Cardiac muscle cell (in vitro differentiated cells and primary cell): ENCODE measurements around the gene BBS9. TPM values are rescaled to one million over a fixed set of nuclear protein-coding genes. Genes with fewer than 3 reads are reported as not detected.

Source experiments
- DNase-seq, 2 donors: peaks; one replicate each; pipeline versions ENCODE4 v3.0.0 to v3.0.0-alpha.2; 2010 to 2017; ENCODE audit warnings: low read depth in 1 of 2, low spot score in 1 of 2
- H3K27ac ChIP-seq: fragments of 200-600 bp; sonication (generic); 2 replicates; pipeline ENCODE4 v1.5.1; 2016
- H3K27me3 ChIP-seq: fragments of 200-600 bp; sonication (generic); 2 replicates; pipeline ENCODE4 v1.6.0; 2016; ENCODE audit warnings: control low read depth
- H3K36me3 ChIP-seq: fragments of 200-600 bp; sonication (generic); 2 replicates; pipeline ENCODE4 v1.5.1; 2016; ENCODE audit warnings: control low read depth
- H3K4me1 ChIP-seq: fragments of 200-600 bp; sonication (generic); 2 replicates; pipeline ENCODE4 v1.8.1; 2017; ENCODE audit warnings: low read depth, mild to moderate bottlenecking, mixed run types
- H3K4me3 ChIP-seq: fragments of 200-600 bp; sonication (generic); 2 replicates; pipeline ENCODE4 v1.5.1; 2016; ENCODE audit warnings: mild to moderate bottlenecking
- H3K9me3 ChIP-seq: fragments of 200-600 bp; sonication (generic); 2 replicates; pipeline ENCODE4 v1.5.1; 2017; ENCODE audit warnings: low read depth, mild to moderate bottlenecking, control low read depth
- polyA plus RNA-seq: library from polyadenylated mRNA; unstranded; fragments of >200 nt; fragmentation: Nextera tagmentation; extraction: Ambion mirVana; gene quantifications from 2 replicates; pipeline ENCODE4 v1.2.1, GENCODE V29; 2016
- total RNA-seq: library from RNA; depleted of rRNA; stranded (reverse); fragments of >200 nt; gene quantifications from 2 replicates; pipeline ENCODE4 v1.2.3, GENCODE V29; 2016
- TF ChIP-seq, protein P1 (sequence below): IDR thresholded peaks from 2 replicates; pipeline ENCODE4 v1.5.1; 2012; ENCODE audit warnings: low read depth, mild to moderate bottlenecking, low read length

The BBS9 gene
- total and polyA plus RNA-seq, 2 experiments from 2014 or later: 9.8 to 13.2 TPM

DNA sequence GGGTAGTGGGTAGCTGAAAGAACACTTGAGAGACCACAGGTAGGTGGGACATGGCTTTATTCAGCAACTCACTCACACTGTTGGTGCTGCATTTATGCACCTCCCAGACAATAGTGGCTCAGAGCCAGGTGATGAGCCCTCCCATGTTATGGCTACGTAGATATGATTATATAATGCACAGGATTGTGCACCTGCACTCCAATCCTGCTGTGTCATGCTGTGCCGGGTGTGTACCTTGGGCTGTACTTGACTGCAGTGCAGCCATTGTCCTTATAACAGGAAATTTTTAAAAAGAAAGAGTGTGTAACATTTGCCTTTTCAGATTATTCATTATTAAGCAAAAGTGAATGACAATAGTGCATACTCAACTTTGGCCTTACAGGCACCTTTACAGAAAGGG, 409.8 kb downstream of the BBS9 start:
- Histone ChIP-seq H3K9me3 (peaks cover 3% of the 10 kb centered on the region), H3K4me3 (no peak overlapping the region), H3K4me1 (peaks cover 19% of the 10 kb centered on the region), H3K27me3 (no peaks in the 10 kb centered on the region), H3K36me3 (no peaks in the 10 kb centered on the region), H3K27ac (no peak overlapping the region)
- no peak for DNase-seq
- TF ChIP-seq, protein P1, sequence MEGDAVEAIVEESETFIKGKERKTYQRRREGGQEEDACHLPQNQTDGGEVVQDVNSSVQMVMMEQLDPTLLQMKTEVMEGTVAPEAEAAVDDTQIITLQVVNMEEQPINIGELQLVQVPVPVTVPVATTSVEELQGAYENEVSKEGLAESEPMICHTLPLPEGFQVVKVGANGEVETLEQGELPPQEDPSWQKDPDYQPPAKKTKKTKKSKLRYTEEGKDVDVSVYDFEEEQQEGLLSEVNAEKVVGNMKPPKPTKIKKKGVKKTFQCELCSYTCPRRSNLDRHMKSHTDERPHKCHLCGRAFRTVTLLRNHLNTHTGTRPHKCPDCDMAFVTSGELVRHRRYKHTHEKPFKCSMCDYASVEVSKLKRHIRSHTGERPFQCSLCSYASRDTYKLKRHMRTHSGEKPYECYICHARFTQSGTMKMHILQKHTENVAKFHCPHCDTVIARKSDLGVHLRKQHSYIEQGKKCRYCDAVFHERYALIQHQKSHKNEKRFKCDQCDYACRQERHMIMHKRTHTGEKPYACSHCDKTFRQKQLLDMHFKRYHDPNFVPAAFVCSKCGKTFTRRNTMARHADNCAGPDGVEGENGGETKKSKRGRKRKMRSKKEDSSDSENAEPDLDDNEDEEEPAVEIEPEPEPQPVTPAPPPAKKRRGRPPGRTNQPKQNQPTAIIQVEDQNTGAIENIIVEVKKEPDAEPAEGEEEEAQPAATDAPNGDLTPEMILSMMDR: no peak

DNA sequence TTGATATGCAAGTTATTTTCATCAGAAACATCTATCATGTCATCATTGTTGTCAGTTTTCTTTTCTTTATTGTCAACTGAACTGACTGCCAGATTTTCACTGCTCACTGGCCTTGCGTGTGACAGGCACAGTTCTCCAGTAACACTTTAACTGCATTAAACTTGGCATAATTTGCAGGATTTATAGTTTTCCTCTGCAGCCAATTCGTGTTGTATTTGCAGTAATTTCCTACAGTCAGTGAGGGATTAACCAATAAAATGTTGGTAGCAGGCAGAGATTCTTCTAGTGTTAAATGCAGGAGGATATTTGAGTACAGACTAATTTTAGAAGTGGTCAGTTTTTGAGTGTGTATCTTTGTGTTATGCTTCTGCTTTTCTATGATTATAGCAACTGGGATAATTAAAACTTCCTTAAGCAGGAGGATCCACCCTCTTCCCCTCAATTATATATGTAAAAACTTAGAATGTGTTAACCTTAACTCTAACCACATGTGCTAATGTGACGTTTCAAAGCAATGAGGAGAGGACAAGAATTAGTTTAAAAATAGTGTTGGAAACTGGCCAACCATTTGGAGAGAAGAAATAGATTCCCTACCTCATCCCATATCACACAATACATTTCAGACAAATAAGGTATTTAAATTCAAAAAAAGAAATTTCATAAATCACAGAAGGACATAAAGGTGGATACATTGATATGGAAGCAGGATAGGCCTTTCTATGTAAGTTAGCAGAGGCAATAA, 410.5 kb downstream of the BBS9 start:
- H3K4me1 ChIP-seq: peaks cover 15% of the 10 kb centered on the region
- H3K9me3 ChIP-seq: peaks cover 3% of the 10 kb centered on the region
- no peaks in the 10 kb centered on the region for H3K27me3 ChIP-seq
- no peak overlapping the region for H3K4me3 ChIP-seq
- peak overlapping the region; percentile 41 for H3K27ac ChIP-seq
- TF ChIP-seq, protein P1: no peak
- DNase-seq: no peak
- H3K36me3 ChIP-seq: no peaks in the 10 kb centered on the region

DNA sequence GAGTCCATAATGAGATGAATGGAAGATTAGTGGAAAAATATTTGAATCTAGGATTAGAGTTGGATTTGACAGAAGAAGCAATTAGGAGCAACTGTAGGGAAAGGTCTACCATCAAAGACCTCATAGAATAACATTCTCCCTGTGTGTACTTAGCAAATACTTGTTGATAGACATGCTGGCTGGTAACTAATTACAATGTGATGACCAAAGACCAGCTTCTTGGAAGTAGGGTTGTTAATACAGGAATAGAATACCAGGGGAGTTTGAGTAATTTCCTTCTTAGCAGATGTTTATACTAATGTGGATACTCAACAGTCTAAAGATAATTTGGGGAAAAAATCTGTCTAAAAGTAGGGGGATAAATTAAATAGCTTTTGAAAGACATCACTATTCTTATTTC, 418.5 kb downstream of the BBS9 start:
- DNase-seq: no peak
- Histone ChIP-seq H3K27ac (peak overlapping the region; percentile 4), H3K4me3 (no peak overlapping the region), H3K27me3 (no peaks in the 10 kb centered on the region), H3K4me1 (peaks cover 20% of the 10 kb centered on the region), H3K36me3 (no peaks in the 10 kb centered on the region), H3K9me3 (no peaks in the 10 kb centered on the region)
- TF ChIP-seq, protein P1: no peak

DNA sequence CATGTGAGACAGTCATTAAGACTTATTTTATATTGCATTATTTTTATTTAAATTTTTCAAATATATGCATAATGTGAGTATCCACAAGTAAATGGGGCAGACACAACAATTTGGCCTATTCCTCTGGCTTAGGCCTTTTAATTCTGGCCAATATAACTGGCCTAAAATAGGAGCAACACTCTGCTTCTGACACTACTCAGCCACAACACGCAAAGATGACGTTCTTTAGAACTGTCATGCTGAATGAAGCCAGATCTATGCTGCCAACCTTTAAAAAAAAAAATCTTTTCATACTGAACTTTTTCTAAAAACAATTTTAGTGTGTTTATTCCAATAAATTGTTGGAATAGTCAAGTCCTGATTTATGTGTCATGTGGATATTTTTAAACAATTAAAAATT, 421.0 kb downstream of the BBS9 start:
- H3K4me1 ChIP-seq: peaks cover 20% of the 10 kb centered on the region
- DNase-seq: peak in 1 of 2 donors; percentile 49
- TF ChIP-seq, protein P1: no peak
- no peaks in the 10 kb centered on the region for H3K36me3 ChIP-seq
- no peaks in the 10 kb centered on the region for H3K9me3 ChIP-seq
- H3K4me3 ChIP-seq: no peak overlapping the region
- H3K27ac ChIP-seq: peak overlapping the region; percentile 41
- H3K27me3 ChIP-seq: no peaks in the 10 kb centered on the region

DNA sequence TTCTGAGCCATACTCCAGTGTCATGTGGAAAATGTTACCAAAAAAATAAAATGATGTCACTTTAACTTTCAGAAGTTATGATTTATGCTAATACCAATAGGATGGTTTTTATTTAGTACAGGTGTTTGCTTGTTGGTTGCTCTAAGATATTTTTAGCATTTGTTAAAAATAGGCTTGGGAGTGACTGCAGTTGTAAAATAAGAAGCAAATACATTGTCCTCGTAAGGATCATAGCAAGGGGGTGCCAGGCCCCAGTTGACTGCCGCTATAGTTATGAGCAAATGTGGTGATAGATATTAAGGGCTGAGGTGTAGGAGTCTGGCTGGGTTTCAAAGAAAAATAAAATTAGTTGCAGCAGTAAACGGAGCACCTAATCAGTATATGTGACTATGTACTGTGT, 421.6 kb downstream of the BBS9 start:
- DNase-seq: no peak
- H3K4me1 ChIP-seq: peaks cover 20% of the 10 kb centered on the region
- H3K9me3 ChIP-seq: no peaks in the 10 kb centered on the region
- H3K36me3 ChIP-seq: no peaks in the 10 kb centered on the region
- TF ChIP-seq, protein P1: no peak
- peak overlapping the region; percentile 41 for H3K27ac ChIP-seq
- H3K4me3 ChIP-seq: no peak overlapping the region
- no peaks in the 10 kb centered on the region for H3K27me3 ChIP-seq
